GM19455 (cell line): ENCODE measurements around the gene CD79A.

Experiments
- ATAC-seq: cut with Tn5 transposase; IDR thresholded peaks from one replicate; pipeline ENCODE4 v1.9.1; 2021; ENCODE audit not compliant: unreplicated experiment

Gene CD79A

DNA sequence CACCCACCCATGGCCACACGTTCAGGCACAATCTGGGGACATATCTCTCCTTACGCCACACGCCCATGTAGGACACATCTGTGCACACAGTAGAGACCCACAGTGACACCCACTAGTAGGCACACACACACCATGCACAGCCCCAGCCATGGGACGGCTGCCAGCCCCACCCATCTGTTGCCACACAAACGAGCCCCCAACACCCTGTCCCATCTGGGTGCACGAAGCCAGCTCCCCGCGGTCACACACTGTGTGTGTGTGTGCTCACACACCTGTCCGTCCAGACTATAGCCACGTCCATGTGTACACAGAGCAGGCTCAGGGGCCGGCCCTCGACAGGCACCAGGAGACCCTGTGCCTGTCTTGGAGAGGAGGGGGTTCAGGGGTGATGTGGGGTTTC is 40.6 kb downstream of the CD79A start:
- no peak for ATAC-seq

DNA sequence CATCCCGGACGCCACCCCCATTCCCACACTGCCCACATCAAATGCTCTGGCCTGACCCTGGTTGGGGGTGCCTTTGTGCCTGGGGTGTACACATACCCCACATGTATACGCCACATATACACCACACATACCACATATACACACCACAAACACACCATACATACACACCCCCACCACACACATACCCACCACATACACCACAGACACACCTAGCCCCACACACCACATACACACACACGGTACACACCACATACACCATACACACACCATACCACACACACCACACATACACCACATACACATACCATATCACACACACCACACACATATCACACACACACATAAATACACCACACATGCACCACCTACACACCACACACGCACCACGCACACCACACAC is 41.0 kb downstream of the CD79A start:
- ATAC-seq = no peak

DNA sequence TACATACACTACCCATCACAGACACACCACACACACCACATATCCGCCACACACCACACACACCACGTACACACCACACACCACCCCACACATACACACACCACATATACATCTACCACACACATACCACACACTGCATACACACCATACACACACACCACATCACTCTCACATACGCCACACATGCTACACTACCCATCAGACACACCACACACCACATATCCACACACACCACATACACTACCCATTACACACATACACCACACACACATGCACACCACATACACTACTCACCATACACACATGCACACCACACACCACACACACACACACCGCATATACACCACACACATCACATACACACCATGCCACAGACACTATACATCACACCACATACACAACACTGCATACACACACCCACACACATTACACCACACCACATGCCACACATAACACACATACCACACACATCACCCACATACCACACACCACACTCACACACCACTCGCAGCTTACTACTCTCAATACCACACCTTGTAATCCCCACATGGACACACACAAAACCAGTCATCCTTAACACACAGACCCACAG is 41.7 kb downstream of the CD79A start:
- no peak for ATAC-seq

DNA sequence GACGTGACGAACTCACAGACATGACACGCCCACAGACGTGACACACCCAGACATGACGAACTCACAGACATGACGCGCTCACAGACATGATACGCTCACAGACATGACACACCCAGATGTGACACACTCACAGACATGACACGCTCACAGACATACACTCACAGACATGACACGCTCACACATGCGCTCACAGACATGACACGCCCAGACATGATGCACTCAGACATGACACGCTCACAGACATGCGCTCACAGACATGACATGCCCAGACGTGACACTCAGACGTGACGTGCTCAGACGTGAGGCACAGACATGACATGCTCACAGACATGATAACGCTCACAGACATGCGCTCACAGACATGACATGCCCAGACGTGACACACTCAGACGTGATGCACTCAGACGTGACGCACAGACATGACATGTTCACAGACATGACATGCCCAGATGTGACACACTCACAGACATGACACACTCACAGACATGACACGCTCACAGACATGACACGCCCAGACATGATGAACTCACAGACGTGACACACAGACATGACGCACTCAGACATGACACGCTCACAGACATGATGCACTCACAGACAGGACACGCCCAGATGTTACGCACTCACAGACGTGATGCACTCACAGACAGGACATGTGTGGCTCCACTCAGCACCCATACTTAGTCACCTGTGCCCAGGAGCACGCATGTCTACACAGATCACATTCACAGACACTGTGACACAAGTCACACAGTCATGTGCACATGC is 43.1 kb downstream of the CD79A start:
- no peak for ATAC-seq

DNA sequence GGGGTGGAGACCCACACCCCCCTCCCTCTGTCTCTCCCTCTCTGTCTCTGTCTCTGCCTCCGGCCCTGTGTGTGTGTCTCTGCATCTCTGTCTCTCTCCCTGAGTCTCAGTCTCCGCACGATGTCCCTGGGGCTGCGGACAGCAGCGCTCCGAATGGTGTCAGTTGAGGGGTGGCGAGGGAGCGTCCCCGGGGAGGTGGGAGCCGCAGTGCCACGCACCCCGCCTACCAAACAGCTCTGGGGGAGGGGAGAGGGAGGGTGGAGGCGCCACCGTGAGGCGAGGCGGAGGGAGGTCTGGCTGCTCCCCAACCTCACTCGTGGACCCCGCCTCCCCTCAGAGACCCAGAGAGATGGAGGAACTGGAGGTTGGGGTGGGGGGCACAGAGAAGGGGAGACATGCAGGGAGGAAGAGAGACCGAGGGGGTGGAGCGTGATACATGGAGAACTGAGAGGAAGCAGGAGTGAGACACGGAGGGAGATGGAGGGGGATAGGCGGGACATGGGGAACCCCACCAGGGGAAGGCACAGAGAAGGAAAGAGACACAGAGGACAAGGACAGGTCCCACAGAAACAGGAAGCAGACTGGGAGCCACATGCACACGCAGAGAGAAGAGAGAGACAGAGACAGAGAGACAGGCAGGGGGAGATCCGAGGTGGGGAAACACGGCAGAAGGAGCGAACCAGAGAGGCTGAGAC is 44.0 kb downstream of the CD79A start:
- no peak for ATAC-seq

DNA sequence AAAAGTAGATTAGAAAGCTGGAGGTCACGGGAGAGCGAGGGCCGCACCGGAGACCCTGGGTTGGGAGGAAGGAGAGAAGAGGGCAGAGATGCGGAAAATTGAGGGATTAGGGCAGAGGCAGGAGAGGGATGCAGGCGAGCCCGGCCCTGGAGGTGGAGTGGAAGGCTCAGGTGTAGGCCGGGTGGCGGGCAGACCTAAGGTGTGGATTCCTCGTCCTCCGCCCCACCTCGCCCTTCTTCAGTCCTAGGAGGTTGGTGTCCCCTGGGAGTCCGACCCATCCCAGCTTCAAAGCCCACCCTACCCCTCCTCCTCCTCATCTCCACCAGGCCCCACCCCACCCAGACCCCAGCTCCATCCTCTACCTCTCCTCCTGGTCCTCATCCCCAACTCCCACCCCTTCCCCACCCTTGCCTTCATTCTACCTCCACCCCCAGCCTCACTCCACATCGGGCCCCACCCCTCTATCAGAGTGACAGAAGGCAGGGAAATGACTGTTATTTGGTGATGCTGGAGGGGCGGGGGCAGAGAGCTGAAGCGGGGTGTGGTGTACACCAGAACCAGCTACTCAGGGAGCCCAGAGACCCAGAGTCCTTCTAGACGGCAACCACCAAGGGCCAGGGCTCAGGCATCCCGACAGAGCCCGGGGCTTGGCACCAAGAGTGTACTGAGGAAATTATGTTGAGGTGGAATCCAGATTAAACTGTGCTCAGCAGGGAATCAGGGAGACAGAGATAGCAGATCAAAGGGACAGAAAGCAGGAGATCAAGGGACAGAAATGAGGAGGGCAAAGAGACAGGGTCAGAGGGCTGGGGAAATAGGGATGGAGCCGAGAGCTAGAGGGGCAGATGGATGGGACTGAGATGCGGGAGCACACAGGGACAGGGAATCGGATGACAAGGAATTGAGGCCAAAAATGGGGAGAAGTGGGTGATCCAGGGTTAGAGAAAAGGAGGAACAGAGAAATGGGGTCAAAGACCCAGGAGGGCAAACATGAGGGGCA is 44.8 kb downstream of the CD79A start:
- ATAC-seq = no peak

DNA sequence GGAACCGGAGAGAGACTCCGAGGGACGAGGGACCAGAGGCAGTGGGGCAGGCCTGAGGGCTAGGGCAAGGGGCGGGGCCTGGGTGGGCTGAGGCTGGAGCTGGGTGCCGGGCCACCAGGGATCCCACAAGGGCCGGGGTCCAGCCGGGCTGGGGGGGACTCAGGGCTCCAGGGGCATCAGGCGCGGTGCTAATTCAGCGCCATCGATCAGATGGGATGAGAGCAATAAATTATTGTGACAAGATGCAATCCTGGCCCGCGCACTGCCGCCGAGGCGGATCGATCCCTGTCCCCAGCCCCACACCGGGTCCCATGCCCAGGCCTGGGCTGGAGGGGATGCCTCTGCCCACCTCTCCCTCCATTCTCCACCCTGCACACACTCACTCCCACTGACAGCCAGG is 45.5 kb downstream of the CD79A start:
- no peak for ATAC-seq

DNA sequence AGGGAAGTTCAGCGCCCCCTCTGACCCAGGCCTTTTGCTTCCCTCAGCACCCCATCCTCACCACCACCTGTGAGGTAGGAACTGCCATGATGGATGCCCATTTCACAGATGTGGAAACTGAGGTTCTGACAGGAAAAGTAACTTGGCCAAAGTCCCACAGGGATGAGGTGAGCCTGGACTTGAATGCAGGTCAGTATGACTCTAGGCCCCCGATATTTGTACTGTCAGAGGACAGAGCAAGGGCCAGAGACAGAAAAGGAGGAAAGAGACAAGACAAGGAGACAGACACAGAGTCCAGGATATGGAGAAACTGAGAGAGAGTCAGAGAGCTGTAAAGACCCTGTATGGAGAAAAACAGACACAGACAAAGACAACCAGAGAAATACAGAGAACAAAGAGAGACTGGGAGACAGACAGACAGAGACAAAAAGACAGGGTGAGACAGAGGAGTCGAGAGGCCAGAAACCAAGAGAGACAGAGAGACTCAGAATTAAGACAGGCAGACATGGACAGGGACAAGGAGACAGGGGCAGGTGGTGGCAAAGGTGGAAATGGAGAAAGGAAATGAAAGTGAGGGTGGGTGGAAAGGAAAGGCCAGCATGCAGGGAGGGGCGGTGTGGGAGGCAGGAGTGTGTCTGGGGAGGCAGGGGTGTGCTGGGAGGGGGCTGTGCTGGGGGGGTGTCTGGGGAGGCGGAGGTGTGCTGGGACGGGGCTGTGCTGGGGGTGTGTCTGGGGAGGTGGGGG is 46.1 kb downstream of the CD79A start:
- ATAC-seq = no peak

DNA sequence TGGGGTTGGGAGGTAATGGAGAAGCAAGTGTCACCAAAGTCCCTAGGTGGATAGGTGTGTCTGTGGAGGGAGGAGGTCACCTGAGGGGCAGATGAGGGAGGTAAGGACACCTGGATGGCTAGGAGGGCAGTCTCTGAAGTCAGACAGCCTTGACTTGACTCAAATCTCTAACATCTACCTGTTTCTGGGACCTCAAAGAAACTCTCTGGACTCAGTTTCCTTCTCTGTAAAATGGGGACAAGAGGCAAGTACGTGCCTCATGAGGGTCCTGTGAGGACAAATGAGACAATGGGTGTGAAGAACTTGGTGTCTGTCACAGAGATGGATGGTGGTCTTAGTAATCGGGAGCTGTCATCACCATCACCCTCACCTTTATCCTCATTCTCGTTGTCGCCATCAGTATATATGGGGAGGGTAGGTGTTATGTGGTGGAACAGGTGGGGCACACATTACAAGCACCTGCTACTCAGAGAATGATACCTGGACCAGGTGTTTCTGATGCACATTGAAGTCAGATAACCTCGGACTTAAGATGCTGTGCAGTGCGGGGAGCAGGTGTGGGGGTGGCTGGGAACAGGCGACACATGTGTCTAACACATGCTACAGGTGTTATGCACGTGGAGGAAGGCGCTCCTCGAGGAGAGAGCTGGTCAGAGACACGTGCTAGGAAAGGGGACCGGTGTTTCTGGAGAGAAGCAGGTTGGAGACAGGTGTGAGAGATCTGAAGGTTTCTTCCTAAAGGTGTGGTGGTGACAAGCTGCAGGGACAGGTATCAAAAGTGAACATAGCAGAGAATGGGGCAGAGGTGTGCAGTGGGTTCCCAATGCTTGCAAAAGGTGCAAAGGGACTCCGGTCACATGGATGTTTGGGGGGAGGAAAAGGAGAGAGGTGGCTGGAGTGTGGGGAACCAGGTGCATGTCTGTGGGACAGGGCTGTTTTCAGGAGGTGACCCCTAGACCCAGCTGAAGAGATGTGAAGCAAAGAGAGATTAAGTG is 47.4 kb downstream of the CD79A start:
- no peak for ATAC-seq

DNA sequence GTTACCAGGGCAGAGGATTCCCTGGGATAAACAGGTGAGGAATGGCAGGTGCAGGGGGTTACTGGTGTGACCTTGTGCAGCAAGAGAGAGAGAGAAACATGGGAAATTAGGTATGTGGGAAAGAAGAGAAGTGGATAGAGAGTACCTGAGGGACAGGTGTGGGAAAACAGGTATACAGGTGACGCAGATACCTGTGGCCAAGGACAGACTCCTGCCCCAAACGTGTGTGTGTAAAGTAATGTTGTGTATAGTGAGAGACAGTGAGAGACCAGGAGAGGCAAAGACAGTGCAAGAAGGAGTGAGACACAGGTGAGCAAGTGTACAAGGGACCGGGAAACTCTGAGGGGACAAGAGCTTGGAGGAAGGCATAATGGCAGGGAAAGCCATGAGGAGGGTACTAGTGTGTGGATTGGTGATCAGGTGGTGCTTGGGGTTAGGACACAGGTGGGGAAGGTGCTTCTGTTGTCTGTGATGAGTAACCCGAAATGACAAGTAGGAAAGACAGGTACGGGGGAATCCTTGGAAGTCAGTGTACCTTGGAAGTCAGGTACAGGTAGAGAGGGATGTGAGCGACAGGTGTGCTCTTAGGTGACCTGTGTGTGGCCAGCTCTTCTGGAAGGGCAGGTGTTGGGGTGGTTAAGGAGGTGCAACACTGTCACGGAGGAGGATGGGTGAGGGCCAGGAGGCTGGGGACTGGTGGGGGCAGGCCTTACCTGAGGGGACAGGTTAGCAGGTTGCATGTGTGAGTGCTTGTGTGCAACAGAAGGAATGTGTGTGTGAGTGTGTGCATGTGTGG is 48.3 kb downstream of the CD79A start:
- ATAC-seq = no peak

DNA sequence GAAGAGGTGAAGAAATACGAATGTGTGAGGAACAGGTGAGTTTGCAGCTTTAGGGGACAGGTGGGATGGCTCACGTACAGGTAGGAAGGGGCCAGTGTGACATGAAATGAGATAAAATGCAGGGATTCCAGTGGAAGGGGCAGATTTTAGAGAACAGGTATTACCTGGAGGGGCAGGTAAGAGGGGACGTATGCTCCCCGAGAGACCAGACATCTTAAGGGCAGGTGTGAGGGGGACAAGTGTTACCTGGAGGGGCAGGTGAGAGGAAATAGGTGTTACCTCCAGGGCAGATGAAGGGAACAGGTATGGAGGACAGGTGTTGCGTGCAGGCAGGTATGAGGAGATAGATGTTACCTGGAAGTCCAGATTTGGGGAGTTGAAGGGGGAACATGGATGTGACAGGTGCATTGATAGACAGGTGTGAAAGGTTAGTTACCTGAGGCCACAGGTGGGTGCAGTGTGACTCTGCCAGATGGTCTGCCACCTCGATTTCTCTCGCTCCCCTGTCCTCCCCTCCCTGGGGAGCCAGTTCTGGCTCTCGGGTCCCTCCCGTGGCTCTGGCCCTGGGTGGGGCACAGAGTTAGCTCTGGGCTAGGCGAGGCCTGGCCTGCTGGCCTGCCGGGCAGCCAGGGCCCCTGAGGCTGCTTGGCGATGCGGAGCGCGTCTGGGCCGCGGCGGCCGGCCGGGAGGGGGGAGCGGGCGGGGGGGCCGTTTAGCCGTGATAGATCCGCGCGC is 49.1 kb downstream of the CD79A start:
- ATAC-seq = no peak

DNA sequence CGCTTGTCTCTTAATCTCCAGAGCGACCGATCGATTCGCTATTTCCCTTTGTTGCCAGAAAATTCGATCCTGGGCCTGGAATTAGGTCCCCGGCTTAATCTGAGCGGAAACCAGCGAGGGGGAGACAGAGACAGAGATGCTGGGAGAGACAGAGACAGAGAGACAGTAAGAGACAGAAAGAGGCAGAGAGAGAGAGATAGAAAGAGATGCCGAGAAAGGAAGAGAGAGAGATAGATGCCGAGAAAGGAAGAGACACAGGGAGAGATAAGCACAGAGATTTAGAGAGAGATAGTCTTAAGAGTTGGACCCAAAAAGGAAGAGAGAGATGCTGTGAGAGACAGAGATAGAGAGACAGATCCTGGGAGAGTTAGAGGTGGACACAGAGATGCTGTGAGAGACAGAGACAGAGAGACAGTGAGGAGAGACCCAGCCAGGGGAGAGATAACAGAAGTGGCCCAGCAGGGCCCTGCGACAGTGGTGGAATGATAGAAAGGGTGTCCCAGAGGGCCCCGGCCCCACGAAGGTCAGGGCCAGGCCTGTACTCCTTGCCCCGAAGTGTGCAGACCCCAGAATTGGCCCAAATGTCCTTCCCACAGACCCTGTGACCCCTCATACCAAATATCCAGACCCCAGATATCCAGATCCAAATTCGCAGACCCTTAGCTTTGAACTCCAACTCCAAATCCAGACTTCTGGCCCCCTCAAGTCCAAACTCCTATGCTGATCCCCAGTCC is 49.9 kb downstream of the CD79A start:
- ATAC-seq = no peak

DNA sequence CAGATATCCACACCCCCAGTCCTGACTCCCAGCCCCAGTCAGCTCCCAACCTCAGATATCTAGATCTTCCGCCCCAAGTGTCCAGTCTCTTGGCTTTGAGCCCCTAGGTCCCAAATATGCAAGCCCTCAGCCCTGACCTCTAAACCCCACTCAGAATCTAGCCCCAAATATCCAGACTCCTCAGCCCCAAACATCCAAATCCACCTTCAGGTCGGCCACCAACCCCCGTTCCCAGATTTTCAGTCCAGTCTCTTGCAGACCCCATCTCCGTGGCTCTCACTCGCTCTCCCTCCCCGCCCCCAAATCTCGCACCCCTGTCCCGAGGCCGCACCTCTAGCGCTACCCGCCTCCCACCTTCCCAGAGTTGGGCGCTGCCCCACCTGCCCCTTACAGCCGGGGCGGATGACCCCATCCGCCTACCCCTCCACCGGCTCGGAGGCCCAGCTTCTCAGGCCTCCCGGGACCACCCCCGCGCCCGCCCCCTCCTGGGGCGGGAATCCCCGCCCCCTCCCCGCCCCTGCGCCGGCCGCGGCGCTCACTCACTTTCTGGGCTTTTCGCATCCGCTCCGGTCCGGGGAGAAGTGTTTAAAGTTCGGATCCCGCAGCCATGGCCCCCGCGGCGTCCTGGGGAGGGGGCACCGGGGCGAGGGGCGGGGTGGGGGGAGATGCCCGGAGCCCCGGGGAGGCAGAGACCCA is 50.6 kb downstream of the CD79A start:
- no peak for ATAC-seq

DNA sequence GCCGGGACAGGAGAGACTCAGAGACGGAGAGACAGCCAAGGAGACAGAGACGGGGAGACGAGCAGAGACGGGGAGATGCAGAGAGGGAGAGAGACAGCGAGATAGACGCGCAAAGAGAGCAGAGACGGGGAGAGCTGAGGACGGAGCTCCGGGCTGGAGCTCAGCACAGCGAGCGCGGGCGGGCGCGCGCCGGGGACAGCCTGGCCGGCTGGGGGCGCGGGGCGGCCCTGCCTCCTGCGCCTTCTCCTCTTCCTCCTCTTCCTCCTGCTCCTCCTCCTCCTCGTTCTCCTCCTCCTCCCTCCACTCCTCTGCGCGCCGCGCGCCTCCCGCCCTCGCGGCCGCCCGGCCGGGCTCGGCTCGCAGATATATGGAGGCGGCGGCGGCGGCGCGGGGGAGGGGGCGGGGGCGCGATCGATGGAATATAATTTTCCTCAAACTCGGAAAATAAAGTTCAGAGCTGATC is 51.2 kb downstream of the CD79A start, which contains the start of gene ERFL:
TSS of gene ERFL (minus strand) at position 229 of the 463 bp plus-strand sequence. CDS start 15,530 bp downstream, outside the sequence.
- ATAC-seq = no peak

DNA sequence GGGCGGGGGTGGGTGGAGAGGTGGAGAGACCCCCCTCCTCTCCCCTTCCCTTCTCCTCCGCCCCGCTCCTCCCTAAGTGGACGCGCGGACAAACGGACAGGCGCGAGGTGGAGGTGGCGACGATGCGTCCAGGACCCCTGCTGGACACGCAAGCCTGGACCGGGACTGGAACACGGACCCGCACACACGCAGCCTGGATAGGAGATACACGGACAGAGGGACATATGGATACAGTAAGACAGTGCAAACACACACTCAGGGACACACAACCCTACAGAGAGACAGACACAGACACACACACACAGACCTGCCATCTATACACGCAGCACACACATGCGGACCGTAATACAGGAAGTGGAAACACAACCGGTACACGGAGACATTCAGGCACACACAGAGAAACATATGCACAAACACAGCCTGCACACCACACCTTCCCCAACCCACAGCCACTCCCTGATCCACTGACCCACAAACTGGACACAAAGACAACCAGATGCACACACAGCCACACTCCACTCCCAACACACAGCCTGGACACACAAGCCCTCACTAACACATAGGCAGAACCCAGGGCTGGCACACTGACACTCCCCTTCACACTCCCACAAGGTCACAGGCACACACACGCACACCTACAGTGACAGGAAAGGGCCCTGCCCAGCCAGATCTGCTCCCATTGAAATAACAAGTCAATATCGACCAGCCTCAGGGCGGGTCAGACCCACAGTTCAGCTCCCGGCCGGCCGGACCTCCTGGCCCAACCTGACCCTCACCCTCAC is 51.9 kb downstream of the CD79A start:
- no peak for ATAC-seq
